Kidney capillary endothelial cell (primary cell): Measurements from ENCODE around the gene ZNF468.
A peak's percentile ranks its signal among the peaks of the same experiment; 100 is the strongest.
"Not testable (repeated sequence)": the region's sequence is repeated elsewhere in the genome, so short reads cannot be mapped to it uniquely, and the experiment has no call there.

Experiments used
- DNase-seq: peaks from one replicate; pipeline ENCODE4 v3.0.0-alpha.2; 2018; ENCODE audit warnings: low spot score

The ZNF468 gene

GRCh38 chr19:52857378-52858191 is at the start of gene ZNF468:
ZNF468 (minus strand) TSS chr19:52857619; CDS start chr19:52854272, 3,347 bp downstream.
- DNase-seq, result peak; percentile 51

GRCh38 chr19:52904052-52904780 is 46.8 kb upstream of the ZNF468 start:
- DNase-seq, result not testable (repeated sequence)

GRCh38 chr19:52901842-52902241 is 44.4 kb upstream of the ZNF468 start:
- no peak for DNase-seq

- DNase-seq, result not testable (repeated sequence)
These were observed 41.2 kb upstream of the ZNF468 start for GRCh38 chr19:52898596-52898995.

GRCh38 chr19:52898101-52898500 is 40.7 kb upstream of the ZNF468 start:
- no peak for DNase-seq

GRCh38 chr19:52897138-52897935 is 39.9 kb upstream of the ZNF468 start, which contains the start of gene ZNF320:
ZNF320 (minus strand) TSS chr19:52897635; CDS start chr19:52890255, 7,380 bp downstream.
- DNase-seq, result peak; percentile 90

- DNase-seq, result peak; percentile 16
These were observed 39.2 kb upstream of the ZNF468 start for GRCh38 chr19:52896431-52897137.

GRCh38 chr19:52891336-52891735 is 33.9 kb upstream of the ZNF468 start:
- no peak for DNase-seq

GRCh38 chr19:52889931-52890330 is 32.5 kb upstream of the ZNF468 start:
- DNase-seq, result no peak

GRCh38 chr19:52889076-52889475 is 31.7 kb upstream of the ZNF468 start:
- DNase-seq, result no peak

- no peak for DNase-seq
These were observed 23.5 kb upstream of the ZNF468 start for GRCh38 chr19:52880895-52881389.

GRCh38 chr19:52872996-52873395 is 15.6 kb upstream of the ZNF468 start:
- DNase-seq, result not testable (repeated sequence)

- DNase-seq, result no peak
These were observed 14.0 kb upstream of the ZNF468 start for GRCh38 chr19:52871466-52871865.

GRCh38 chr19:52868031-52868430 is 10.6 kb upstream of the ZNF468 start:
- DNase-seq, result not testable (repeated sequence)

GRCh38 chr19:52856540-52857377 is 660 bp downstream of the ZNF468 start:
- not testable (repeated sequence) for DNase-seq

- not testable (repeated sequence) for DNase-seq
These were observed 10.1 kb downstream of the ZNF468 start for GRCh38 chr19:52847352-52847751.

- not testable (repeated sequence) for DNase-seq
These were observed 16.5 kb downstream of the ZNF468 start for GRCh38 chr19:52840825-52841465.

GRCh38 chr19:52834289-52834688 is 23.1 kb downstream of the ZNF468 start:
- DNase-seq, result not testable (repeated sequence)

- DNase-seq, result not testable (repeated sequence)
These were observed 23.9 kb downstream of the ZNF468 start for GRCh38 chr19:52833541-52833940.

- not testable (repeated sequence) for DNase-seq
These were observed 27.6 kb downstream of the ZNF468 start for GRCh38 chr19:52829866-52830265.
